HG03196 (cell line): ENCODE measurements around the gene DEFB127.
"Not testable (repeated sequence)": the region's sequence is repeated elsewhere in the genome, so short reads cannot be mapped to it uniquely, and the experiment has no call there.

Experiments
- ATAC-seq: cut with Tn5 transposase; IDR thresholded peaks from one replicate; pipeline ENCODE4 v1.9.1; 2021; ENCODE audit not compliant: unreplicated experiment

Gene DEFB127

DNA sequence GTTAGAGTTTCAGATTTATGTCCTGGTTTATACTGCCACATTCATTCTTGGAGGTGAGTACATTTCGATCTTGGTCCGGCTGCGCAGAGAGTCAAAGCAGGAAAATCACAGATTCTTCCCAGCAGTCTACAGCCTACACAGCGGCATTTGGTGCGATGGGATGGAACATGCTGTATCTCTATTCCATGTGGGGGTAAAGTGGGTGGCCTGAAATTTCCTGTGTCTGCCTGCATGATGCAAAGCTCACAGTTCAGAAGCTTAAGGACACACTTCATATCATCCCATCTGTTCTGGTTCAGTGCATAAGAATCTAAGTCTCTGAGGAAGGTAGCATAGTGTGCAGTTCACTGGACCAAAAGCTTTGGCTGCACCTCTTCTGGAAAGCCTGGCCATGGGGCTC, at the start of gene DEFB127:
Gene DEFB127 (plus strand): TSS at position 301 of the 400 bp plus-strand sequence. CDS start 91 bp downstream, at position 392.
- no peak for ATAC-seq

DNA sequence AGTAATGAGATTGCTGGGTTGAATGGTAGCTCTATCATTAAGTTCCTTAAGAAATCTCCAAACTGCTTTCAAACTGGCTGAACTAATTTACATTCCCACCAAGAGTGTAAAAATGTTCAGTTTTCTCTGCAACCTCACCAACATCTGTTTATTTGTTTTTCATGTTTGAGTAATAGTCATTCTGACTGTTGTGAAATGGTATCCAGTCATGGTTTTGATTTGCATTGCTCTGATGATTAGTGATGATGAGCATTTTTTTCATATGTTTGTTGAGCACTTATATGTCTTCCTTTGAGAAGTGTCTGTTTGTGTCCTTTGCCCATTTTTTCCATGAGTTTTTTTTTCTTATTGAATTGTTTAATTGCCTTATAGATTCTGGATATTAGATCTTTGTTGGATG, 44.9 kb upstream of the DEFB127 start:
- ATAC-seq, result no peak

DNA sequence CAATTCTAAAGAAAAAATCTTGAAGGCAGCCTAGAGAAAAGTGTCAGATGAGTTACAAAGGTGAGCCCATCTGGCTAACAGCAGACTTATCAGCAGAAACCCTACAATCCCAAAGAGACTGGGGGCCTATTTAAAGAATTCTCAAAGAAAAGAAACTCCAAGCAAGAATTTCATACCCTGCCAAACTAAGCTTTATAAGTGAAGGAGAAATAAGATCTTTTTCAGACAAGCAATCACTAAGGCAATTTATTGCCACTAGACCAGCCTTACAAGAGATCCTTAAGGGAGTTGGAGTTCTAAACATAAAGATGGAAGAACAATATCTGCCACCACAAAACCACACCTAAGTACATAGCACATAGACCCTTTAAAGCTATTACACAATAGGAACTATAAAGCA, 39.7 kb upstream of the DEFB127 start:
- ATAC-seq, result no peak

GRCh38 chr20:129786-130323, 27.4 kb upstream of the DEFB127 start:
- not testable (repeated sequence) for ATAC-seq

DNA sequence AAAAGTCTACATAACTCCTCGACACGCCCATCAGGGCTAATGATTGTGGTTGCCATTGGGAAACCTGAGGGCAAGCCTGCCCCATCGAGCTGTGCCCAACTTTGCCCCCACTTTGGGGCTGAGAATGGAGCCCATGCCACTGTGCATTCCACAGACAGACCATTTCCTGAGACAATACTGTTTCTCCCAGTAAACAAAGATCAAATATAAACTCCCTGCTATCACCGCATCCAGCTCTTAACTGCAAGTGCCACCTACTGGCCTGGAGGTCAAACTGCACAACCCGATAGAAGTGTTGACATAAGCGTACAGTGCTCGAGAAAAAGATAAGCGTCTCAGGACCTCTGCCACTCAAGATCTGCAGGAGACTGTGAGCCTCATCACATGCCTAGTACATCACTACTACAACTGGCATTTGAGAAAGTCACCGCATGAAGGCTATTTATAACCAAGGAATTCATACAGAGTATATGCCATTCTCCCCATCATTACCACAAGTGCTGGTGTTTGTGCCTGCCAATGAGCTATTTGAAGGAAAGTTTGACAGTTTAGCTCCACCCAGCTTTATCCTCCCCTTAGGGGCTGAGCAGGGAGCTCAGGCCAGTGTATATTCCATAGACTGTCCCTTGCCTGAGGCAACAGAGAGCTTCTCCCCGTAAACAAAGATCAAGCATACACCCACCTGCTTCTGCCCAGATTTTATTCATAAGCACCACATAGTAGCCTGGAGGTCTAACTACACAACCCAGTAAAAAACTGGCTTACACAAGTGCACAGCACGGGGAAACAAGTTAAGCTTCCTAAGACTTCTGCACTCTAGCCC, 19.4 kb upstream of the DEFB127 start:
- no peak for ATAC-seq

DNA sequence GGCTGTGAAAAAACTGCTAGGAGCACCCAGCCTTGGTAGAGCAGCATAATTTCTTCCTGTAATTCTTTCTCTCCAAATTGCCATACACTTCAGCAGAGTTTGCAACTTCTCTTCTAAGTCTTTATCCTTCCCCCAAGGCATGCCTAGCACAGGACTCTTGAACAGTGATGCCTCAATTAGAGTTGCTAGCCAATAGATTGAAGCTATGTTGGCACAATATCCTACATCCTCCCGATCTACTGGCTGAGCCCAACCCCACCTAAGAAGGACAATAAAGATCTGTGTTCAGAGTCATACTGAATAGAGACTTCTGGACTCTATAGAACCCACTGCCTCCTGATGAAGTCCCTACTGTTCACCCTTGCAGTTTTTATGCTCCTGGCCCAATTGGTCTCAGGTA, 15.0 kb upstream of the DEFB127 start, which contains the start of gene DEFB126:
Gene DEFB126 (plus strand): TSS at position 301 of the 400 bp plus-strand sequence. CDS start 39 bp downstream, at position 340.
- no peak for ATAC-seq

- ATAC-seq, result no peak
Measured at GRCh38 chr20:145877-146276, 11.4 kb upstream of the DEFB127 start.

- ATAC-seq, result no peak
Measured at GRCh38 chr20:152131-152530, 5.1 kb upstream of the DEFB127 start.

DNA sequence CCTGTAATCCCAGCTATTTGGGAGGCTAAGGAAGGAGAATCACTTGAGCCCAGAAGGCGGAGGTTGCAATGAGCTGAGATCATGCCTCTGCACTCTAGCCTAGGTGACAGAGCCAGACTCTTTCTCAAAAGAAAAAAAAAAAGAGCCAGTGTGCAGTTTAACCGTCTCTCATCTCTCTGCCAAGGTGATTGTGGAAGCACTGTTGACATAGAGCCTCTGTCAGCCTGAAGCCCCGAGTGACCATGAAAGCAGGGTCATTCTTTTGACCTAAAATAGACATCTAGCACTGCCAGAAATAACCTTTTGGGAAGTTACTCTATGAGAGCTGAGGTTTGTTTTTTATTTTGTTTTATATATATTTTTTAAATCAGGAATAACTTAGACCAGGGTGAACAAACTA, 7.4 kb downstream of the DEFB127 start:
- no peak for ATAC-seq

- ATAC-seq, result no peak
Measured at GRCh38 chr20:168876-169275, 11.6 kb downstream of the DEFB127 start.

- no peak for ATAC-seq
Measured at GRCh38 chr20:184288-184687, 27.0 kb downstream of the DEFB127 start.

DNA sequence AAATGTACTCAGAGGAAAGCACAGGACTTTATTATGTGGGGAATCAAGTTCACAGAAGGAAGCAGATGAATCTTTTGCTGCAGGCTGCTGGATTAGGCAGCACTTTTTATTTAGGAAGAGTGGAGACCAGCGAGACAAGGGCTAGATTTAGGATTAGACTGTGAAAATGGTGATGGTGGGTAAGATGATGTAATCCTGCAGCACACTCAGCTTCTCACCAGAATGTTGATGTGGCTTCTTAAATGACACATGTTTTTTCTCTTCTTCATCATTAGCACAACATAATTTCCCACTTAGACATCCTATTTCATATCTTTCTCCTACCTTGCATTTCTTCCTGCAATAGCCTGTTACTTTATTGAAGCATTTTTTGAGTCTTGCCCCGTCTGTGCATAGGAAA, 30.5 kb downstream of the DEFB127 start:
- no peak for ATAC-seq

- no peak for ATAC-seq
Measured at GRCh38 chr20:189611-190010, 32.4 kb downstream of the DEFB127 start, which contains the start of gene DEFB128. TSS of gene DEFB128 (minus strand) at chr20:189711. CDS start at chr20:189623, 88 bp downstream.

- ATAC-seq, result no peak
Measured at GRCh38 chr20:198225-198624, 41.0 kb downstream of the DEFB127 start.

GRCh38 chr20:199996-200395, 42.7 kb downstream of the DEFB127 start:
- ATAC-seq, result no peak

DNA sequence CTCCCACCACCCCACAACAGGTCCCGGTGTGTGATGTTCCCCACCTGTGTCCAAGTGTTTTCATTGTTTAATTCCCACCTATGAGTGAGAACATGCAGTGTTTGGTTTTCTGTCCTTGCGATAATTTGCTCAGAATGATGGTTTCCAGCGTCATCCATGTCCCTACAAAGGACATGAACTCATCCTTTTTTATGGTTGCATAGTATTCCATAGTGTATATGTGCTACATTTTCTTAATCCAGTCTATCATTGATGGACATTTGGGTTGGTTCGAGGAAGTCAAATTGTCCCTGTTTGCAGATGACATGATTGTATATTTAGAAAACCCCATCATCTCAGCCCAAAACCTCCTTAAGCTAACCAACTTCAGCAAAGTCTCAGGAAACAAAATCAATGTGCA, 46.4 kb downstream of the DEFB127 start:
- ATAC-seq, result not testable (repeated sequence)
